HG02798 (cell line): ENCODE data around the gene PMVK.
"Not testable (repeated sequence)": the region's sequence is repeated elsewhere in the genome, so short reads cannot be mapped to it uniquely, and the experiment has no call there.

Experiments
- ATAC-seq: cut with Tn5 transposase; IDR thresholded peaks from one replicate; pipeline ENCODE4 v1.9.1; 2021; ENCODE audit warnings: mild to moderate bottlenecking; ENCODE audit not compliant: unreplicated experiment, poor library complexity

PMVK gene

GRCh38 chr1:154936555-154937084 is at the start of gene PMVK:
TSS of gene PMVK (minus strand) at chr1:154936719. CDS start at chr1:154936685, 34 bp downstream.
- ATAC-seq = peak; percentile 84

GRCh38 chr1:154983776-154984466 is 47.4 kb upstream of the PMVK start:
- ATAC-seq = no peak

GRCh38 chr1:154982897-154983648 is 46.6 kb upstream of the PMVK start, which contains the start of gene FLAD1:
TSS of gene FLAD1 (plus strand) at chr1:154983344. CDS start at chr1:154983695, 351 bp downstream.
- ATAC-seq = peak; percentile 99

- ATAC-seq = no peak
Observed at GRCh38 chr1:154982341-154982740, 45.8 kb upstream of the PMVK start.

GRCh38 chr1:154978360-154978759 is 41.8 kb upstream of the PMVK start:
- ATAC-seq = no peak

GRCh38 chr1:154977762-154978161 is 41.2 kb upstream of the PMVK start:
- ATAC-seq = not testable (repeated sequence)

GRCh38 chr1:154975409-154976059 is 39.0 kb upstream of the PMVK start:
- no peak for ATAC-seq

- ATAC-seq = peak; percentile 58
Observed at GRCh38 chr1:154974808-154975408, 38.4 kb upstream of the PMVK start.

- peak; percentile 86 for ATAC-seq
Observed at GRCh38 chr1:154974102-154974807, 37.7 kb upstream of the PMVK start, which contains the start of gene CKS1B. TSS of gene CKS1B (plus strand) at chr1:154974681. CDS start at chr1:154974746, 65 bp downstream.

GRCh38 chr1:154973344-154974101 is 37.0 kb upstream of the PMVK start:
- peak; percentile 23 for ATAC-seq

GRCh38 chr1:154972517-154973343 is 36.2 kb upstream of the PMVK start:
- ATAC-seq = no peak

- ATAC-seq = no peak
Observed at GRCh38 chr1:154972213-154972516, 35.6 kb upstream of the PMVK start.

- ATAC-seq = no peak
Observed at GRCh38 chr1:154971341-154971998, 35.0 kb upstream of the PMVK start.

GRCh38 chr1:154970631-154971340 is 34.3 kb upstream of the PMVK start, which contains the start of gene SHC1:
TSS of gene SHC1 (minus strand) at chr1:154970747. CDS start at chr1:154970526, 221 bp downstream.
- no peak for ATAC-seq

- ATAC-seq = no peak
Observed at GRCh38 chr1:154969860-154970452, 33.4 kb upstream of the PMVK start.

- no peak for ATAC-seq
Observed at GRCh38 chr1:154969246-154969645, 32.7 kb upstream of the PMVK start.

- ATAC-seq = no peak
Observed at GRCh38 chr1:154968731-154969130, 32.2 kb upstream of the PMVK start.
